ENCODE measurements around the gene WNK3.
A peak's percentile ranks its signal among the peaks of the same experiment; 100 is the strongest.

WNK3 gene

DNA sequence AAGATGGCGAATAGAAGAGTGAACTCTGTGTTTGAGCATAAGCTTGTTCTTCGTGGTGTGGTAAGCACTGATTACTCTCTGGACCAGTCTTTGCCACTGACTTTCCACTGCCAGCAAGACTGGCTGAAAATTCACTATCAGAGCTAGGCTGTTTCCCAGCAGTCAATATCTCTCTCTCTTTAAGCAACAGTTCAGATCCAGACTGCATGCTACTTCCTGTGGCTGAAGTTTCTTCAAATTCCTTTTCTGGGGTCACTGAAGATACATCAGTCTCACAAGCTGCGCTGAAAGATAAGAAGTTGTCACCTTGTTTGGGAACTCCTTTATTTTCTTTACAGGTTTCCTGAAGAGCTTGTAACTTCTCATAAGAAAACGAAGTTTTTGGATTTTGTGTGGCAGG, 120.8 kb downstream of the WNK3 start:
- Mint-ChIP-seq H3K27ac (no peak overlapping the region), H3K4me3 (no peak overlapping the region), H3K27me3 (ENCODE audit: low read depth) (no peaks in the 10 kb centered on the region), H3K36me3 (ENCODE audit: low read depth) (peaks cover 34% of the 10 kb centered on the region), H3K4me1 (no peaks in the 10 kb centered on the region), H3K9me3 (peaks cover 11% of the 10 kb centered on the region)
- no peak for TF ChIP-seq CTCF (IDR thresholded peaks at IDR 0.05; ENCODE audit: unreplicated experiment in 3 of 3)

GRCh38 chrX:54230435-54231148, 127.3 kb downstream of the WNK3 start:
- no peaks in the 10 kb centered on the region for H3K27me3 Mint-ChIP-seq (ENCODE audit: low read depth)
- no peak for TF ChIP-seq CTCF (IDR thresholded peaks at IDR 0.05; ENCODE audit: unreplicated experiment in 3 of 3)
- no peak overlapping the region for H3K4me3 Mint-ChIP-seq
- peaks cover 45% of the 10 kb centered on the region for H3K36me3 Mint-ChIP-seq (ENCODE audit: low read depth)
- no peak overlapping the region for H3K27ac Mint-ChIP-seq
- no peaks in the 10 kb centered on the region for H3K4me1 Mint-ChIP-seq
- peaks cover 14% of the 10 kb centered on the region for H3K9me3 Mint-ChIP-seq

GRCh38 chrX:54223581-54223980, 134.3 kb downstream of the WNK3 start:
- Mint-ChIP-seq H3K4me3 (no peak overlapping the region), H3K9me3 (peaks cover 9% of the 10 kb centered on the region), H3K4me1 (no peaks in the 10 kb centered on the region), H3K36me3 (ENCODE audit: low read depth) (peaks cover 23% of the 10 kb centered on the region), H3K27me3 (ENCODE audit: low read depth) (no peaks in the 10 kb centered on the region), H3K27ac (no peak overlapping the region)
- TF ChIP-seq CTCF (IDR thresholded peaks at IDR 0.05; ENCODE audit: unreplicated experiment in 3 of 3), result no peak

GRCh38 chrX:54213603-54214002, 144.2 kb downstream of the WNK3 start:
- Mint-ChIP-seq H3K9me3 (peaks cover 14% of the 10 kb centered on the region), H3K4me3 (no peak overlapping the region), H3K36me3 (ENCODE audit: low read depth) (peaks cover 31% of the 10 kb centered on the region), H3K27ac (no peak overlapping the region), H3K27me3 (ENCODE audit: low read depth) (no peaks in the 10 kb centered on the region), H3K4me1 (no peaks in the 10 kb centered on the region)
- no peak for TF ChIP-seq CTCF (IDR thresholded peaks at IDR 0.05; ENCODE audit: unreplicated experiment in 3 of 3)

- Mint-ChIP-seq H3K27ac (peak overlapping the region in 1 of 3 experiments; percentile 37), H3K36me3 (ENCODE audit: low read depth) (peaks cover 10% of the 10 kb centered on the region), H3K4me3 (no peak overlapping the region), H3K4me1 (no peaks in the 10 kb centered on the region), H3K27me3 (ENCODE audit: low read depth) (no peaks in the 10 kb centered on the region), H3K9me3 (peaks cover 8% of the 10 kb centered on the region)
- TF ChIP-seq CTCF (IDR thresholded peaks at IDR 0.05; ENCODE audit: unreplicated experiment in 3 of 3), result no peak
Observed at GRCh38 chrX:54208531-54208930, 149.3 kb downstream of the WNK3 start.

GRCh38 chrX:54198262-54198661, 159.6 kb downstream of the WNK3 start:
- Mint-ChIP-seq H3K9me3 (no peaks in the 10 kb centered on the region), H3K27ac (no peak overlapping the region), H3K27me3 (ENCODE audit: low read depth) (no peaks in the 10 kb centered on the region), H3K4me1 (no peaks in the 10 kb centered on the region), H3K36me3 (ENCODE audit: low read depth) (peaks cover 5% of the 10 kb centered on the region), H3K4me3 (no peak overlapping the region)
- TF ChIP-seq CTCF (IDR thresholded peaks at IDR 0.05; ENCODE audit: unreplicated experiment in 3 of 3), result no peak

Data from nephron (organoid).